HG03432 (cell line): ENCODE data around the gene PRR3.
A peak's percentile ranks its signal among the peaks of the same experiment; 100 is the strongest.

Experiments
- ATAC-seq: cut with Tn5 transposase; IDR thresholded peaks from one replicate; pipeline ENCODE4 v1.9.1; 2021; ENCODE audit warnings: mild to moderate bottlenecking, moderate library complexity; ENCODE audit not compliant: unreplicated experiment

PRR3 gene

DNA sequence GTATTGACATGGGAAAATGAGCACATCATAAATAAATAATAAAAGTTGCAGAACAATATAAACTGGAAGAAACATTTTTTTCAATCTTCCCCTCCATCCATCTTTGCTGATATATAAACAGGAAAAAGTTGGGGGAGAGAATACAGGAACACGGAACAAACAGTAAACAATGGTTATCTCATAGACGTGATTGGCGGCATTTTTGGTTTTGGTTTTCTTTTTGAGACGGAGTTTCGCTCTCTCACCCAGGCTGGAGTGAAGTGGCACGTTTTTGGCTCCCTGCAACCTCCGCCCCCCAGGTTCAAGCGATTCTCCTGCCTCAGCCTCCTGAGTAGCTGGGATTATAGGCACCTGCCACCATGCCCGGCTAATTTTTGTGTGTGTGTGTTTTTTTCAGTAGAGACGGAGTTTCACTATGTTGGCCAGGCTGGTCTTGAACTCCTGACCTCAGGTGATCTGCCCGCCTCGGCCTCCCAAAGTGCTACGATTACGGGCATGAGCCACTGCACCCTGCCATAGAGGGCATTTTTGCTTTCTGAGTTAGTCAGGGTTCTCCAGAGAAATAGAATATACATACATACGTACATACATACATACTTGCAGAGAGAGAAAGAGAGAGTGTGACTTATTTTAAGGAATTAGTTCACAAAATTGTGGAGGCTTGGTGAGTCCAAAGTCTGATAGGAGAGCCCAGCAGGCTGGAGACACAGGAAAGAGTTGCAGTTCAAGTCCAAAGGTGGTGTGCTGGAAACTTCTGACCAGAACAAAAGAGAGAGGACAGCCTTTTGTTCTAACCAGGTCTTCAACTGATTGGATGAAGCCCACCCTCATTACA lies 23.4 kb upstream of the PRR3 start:
- no peak for ATAC-seq

- no peak for ATAC-seq
Observed at GRCh38 chr6:30537931-30538330, 19.2 kb upstream of the PRR3 start.

GRCh38 chr6:30541515-30542403 lies 15.3 kb upstream of the PRR3 start:
- no peak for ATAC-seq

DNA sequence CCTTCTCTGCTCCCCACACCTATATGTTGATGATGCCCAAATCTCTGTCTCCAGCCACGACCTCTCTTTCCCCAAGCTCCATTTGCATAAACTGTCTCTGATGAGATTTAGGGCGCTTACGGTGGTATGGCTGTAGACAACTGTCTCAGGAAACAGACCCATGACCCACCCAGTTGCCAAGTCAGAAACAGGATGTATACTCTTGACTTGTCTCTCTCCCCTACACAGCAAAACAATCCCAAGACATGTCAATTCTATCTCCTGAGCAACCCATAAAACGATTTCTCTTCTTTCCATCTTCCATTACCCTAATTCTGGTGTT lies 14.7 kb upstream of the PRR3 start:
- no peak for ATAC-seq

GRCh38 chr6:30542915-30543314 lies 14.2 kb upstream of the PRR3 start:
- ATAC-seq, result no peak

DNA sequence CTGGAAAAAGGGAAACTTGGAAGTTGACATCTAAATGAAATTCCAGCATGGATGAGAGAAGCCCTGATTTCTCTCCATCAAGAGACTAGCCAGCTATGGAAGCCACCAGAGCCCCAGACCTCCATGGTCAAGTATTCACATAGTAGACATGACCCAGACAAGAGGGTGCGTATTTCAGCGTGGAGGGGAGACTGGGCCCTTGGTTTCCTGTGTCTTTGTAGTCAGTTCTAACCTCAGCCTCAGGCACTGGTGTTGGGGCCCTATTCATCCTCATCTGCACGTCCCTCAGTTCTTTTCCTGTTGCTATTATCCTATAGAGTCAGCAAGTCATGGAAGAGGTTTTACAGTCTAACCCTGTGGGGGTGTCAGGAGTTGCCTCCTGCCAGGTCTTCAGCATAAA lies 13.3 kb upstream of the PRR3 start:
- no peak for ATAC-seq

GRCh38 chr6:30544666-30545272 lies 12.3 kb upstream of the PRR3 start:
- no peak for ATAC-seq

GRCh38 chr6:30547454-30547853 lies 9.6 kb upstream of the PRR3 start:
- no peak for ATAC-seq

GRCh38 chr6:30548375-30548774 lies 8.7 kb upstream of the PRR3 start:
- no peak for ATAC-seq

DNA sequence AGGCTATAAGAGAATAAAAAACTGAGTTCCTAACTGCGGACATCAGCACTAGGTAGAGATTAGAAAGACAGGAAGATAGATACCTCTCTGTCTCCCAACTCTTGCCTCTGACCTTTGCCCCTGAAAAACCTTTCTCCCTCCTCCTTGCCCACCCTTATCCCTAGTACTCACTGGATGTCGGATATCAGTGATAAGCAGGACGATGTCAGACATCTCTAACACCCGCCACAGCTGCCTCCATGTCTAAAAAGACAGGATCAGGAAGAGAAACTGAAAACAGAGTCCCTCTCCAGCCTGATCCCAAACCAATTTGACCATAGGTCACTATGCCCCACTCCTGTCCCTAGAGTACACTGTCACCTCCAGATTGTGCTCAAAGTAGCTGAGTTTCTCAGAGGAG lies 2.7 kb upstream of the PRR3 start:
- ATAC-seq, result no peak

- no peak for ATAC-seq
Observed at GRCh38 chr6:30554962-30555815, 1.9 kb upstream of the PRR3 start.

DNA sequence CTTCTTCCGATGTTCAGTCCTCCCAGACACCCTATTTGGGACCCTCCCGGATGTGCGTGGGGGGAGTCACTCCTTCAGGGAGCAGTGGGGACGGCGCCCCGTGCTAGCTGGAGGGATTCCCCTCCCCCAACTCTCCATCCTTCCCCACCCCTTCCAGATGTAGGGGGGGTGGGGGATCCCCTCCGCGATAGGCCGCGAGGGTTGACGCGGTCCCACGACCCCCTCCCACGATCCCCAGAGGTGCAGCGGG lies 1.4 kb upstream of the PRR3 start:
- ATAC-seq, result no peak

DNA sequence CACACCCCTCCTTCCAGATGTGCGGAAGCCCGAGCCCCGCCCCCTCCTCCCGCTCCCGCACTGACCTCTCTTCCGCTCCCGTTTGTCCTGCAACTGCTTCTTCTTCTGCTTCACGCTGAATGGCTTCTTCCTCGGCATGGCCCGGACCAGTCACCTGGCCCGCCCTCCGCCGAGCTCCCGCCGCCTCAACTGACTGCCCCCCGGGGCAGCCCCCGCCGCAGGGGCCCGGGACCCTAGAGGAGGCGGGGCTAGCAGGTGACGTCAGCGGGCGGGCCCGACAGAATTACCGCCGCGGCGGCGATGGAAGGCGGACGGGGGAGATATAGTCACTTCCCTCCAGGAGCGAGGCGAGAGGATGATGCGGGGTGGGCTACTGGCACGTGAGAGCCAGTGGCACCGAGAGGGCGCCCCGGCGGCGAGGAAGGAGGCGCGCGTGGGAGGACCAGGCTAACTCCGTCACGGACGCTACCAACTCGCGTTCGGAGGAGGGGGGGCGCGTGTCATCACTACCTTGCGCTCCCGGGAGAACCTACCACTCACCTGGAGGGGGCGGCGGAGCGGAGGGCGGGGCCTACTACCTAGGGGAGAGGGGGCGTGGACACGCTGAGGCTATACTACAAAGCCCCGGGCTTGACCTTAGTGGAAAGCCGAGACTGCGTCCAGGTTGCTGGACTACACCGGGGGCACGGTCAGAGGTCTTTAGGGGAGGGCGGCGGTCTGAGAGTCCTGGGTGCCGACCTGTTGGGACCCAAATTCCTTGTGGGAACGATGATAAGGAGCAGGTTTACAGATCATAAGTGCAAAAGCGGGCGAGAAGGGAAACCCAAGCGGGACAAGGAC lies 809 bp upstream of the PRR3 start, which contains the start of gene GNL1:
Gene GNL1, minus strand, starts transcription at position 424 of the 840 bp plus-strand sequence. Its CDS starts 286 bp downstream, at position 138.
- peak; percentile 81 for ATAC-seq

GRCh38 chr6:30557683-30557981 lies 537 bp downstream of the PRR3 start:
- no peak for ATAC-seq

DNA sequence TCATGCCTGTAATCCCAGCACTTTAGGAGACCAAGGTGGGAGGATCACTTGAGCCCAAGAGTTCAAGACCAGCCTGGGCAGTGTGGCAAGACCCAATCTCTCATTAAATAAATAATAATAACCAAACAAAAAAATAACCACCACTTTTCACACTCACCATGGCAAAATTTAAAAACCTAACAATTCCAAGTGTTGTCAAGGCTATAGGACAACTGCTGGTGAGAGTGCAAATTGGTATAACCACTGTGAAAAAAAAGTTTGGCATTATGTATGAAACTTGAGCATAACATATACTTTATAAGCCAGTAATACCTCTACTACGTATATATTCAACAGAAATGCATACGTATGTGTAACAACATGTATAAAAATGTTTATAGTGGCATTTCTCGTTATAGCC lies 3.8 kb downstream of the PRR3 start:
- ATAC-seq, result no peak

DNA sequence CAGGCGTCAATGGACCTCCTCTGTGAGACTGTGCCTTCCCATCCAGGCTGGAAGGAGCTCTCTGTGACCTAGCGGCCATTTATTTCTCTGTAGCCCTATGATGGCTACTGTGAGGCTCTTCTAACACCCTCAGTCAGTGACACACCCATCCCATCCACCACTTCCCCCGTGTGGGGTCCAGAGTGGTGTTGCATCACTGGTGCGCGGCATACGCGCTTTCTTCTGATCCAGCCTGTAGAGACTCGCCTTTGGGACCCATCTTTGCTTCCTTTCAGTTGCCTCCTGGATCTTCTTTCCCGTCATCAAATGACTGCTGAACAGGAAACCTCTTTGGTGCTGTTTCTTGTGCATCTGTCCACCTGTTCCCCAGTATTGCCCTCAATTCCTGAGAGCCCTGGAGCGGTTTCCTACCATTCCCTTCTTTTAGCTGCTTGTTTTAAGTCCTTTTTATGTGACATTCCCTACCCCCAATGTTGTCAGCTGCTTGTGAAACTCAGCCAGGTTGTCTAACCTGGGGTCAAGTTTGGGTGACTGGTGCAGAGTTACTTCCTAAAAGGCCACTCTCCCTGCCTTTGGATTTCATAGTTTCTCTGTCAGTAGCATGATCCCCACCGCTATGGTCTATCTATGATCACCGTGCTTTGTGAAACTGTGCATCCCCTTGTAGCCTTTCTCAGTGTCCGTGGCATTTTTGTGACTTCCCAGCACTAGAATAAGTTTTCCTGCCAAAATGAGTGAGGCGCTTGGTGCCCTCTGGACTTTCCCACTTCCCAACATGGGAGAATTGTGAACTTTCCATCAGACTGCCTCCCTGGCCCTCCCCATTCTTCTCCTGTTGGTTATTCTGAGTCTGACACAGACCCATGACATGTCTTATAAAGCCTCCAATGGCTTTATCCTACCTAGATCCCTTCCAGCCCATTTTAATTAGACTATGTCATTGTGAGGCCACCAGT lies 5.7 kb downstream of the PRR3 start:
- ATAC-seq, result no peak

GRCh38 chr6:30564114-30564513 lies 7.0 kb downstream of the PRR3 start:
- no peak for ATAC-seq

GRCh38 chr6:30565772-30566171 lies 8.7 kb downstream of the PRR3 start:
- ATAC-seq, result no peak

DNA sequence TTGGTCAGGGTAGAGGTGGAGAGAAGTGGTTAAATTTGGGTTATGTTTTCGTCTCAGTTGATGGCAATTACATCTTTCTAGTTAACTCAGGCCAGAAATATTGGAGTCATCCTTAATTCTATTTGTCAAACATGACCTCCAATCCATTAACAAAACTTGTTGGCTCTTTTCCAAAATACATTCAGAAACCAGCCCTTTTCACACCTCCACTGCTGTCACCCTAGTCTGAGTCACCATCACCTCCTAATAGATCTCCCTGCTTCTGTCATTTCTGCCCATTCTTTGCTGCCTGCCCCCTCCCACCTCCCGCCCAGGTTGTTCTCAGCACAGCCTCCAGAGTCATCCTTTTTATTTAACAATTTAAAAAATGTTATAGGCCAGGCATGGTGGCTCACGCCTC lies 11.2 kb downstream of the PRR3 start:
- no peak for ATAC-seq
